ENCODE measurements around the gene STEAP4. TPM values are rescaled to one million over a fixed set of nuclear protein-coding genes. Genes with fewer than 3 reads are reported as not detected.

Gene STEAP4
- total RNA-seq, 1 experiment from 2014 or later, result 0.17 TPM

- Mint-ChIP-seq H3K4me3 (no peak overlapping the region), H3K9me3 (no peaks in the 10 kb centered on the region), H3K27ac (no peak overlapping the region), H3K36me3 (no peaks in the 10 kb centered on the region), H3K27me3 (ENCODE audit: low read depth) (no peaks in the 10 kb centered on the region), H3K4me1 (no peaks in the 10 kb centered on the region)
- ChIA-PET CTCF (no interaction called here), POLR2A (no interaction called here)
- DNase-seq (ENCODE audit: low spot score) (no peak), ATAC-seq (no peak)
- TF ChIP-seq EMX1 (CRISPR knock-in tag; IDR thresholded peaks at IDR 0.05), result no peak
- TF ChIP-seq NFE2L1 (CRISPR knock-in tag; IDR thresholded peaks at IDR 0.05), result no peak
- TF ChIP-seq TEAD4 (CRISPR knock-in tag; IDR thresholded peaks at IDR 0.05), result no peak
- TF ChIP-seq SP1 (CRISPR knock-in tag; conservative IDR thresholded peaks at IDR 0.05), result no peak
- TF ChIP-seq USF1 (CRISPR knock-in tag; IDR thresholded peaks at IDR 0.05), result no peak
Observed at GRCh38 chr7:88338503-88338902, 31.8 kb upstream of the STEAP4 start.

- Mint-ChIP-seq H3K9me3 (peaks cover 6% of the 10 kb centered on the region), H3K27ac (no peak overlapping the region), H3K36me3 (no peaks in the 10 kb centered on the region), H3K4me3 (no peak overlapping the region), H3K4me1 (no peaks in the 10 kb centered on the region), H3K27me3 (ENCODE audit: low read depth) (no peaks in the 10 kb centered on the region)
- no peak for ATAC-seq
- POLR2A ChIA-PET, result no interaction called here
- TF ChIP-seq TP53 (CRISPR knock-in tag; IDR thresholded peaks at IDR 0.05) (no peak), CREB1 (CRISPR knock-in tag; IDR thresholded peaks at IDR 0.05) (no peak), FOXK1 (CRISPR knock-in tag; IDR thresholded peaks at IDR 0.05) (no peak), PRDM15 (CRISPR knock-in tag; IDR thresholded peaks at IDR 0.05) (no peak), ZNF138 (CRISPR knock-in tag; conservative IDR thresholded peaks at IDR 0.05) (no peak), ZNF219 (CRISPR knock-in tag; IDR thresholded peaks at IDR 0.05; ENCODE audit: borderline replicate concordance) (no peak), JAZF1 (CRISPR knock-in tag; IDR thresholded peaks at IDR 0.05) (no peak), E2F5 (CRISPR knock-in tag; IDR thresholded peaks at IDR 0.05) (no peak), HMGA2 (CRISPR knock-in tag; IDR thresholded peaks at IDR 0.05) (no peak), MXD4 (CRISPR knock-in tag; IDR thresholded peaks at IDR 0.05; ENCODE audit: borderline replicate concordance) (no peak), ZNF317 (CRISPR knock-in tag; IDR thresholded peaks at IDR 0.05; ENCODE audit: borderline replicate concordance, low read depth) (no peak), USF1 (CRISPR knock-in tag; IDR thresholded peaks at IDR 0.05) (no peak), FOXP1 (CRISPR knock-in tag; IDR thresholded peaks at IDR 0.05; ENCODE audit: borderline replicate concordance) (no peak), AR (CRISPR knock-in tag; IDR thresholded peaks at IDR 0.05) (no peak), ZNF263 (CRISPR knock-in tag; IDR thresholded peaks at IDR 0.05; ENCODE audit: low read depth) (no peak), SP1 (CRISPR knock-in tag; conservative IDR thresholded peaks at IDR 0.05) (no peak)
- CTCF ChIA-PET, result no interaction called here
- no peak for DNase-seq (ENCODE audit: low spot score)
Observed at GRCh38 chr7:88337572-88337971, 30.9 kb upstream of the STEAP4 start.
